Panc1 (cell line): ENCODE results near the gene RRP1. TPM values are rescaled to one million over a fixed set of nuclear protein-coding genes. Genes with fewer than 3 reads are reported as not detected.

Source experiments
- ATAC-seq: fragments of 200-7000 bp; cut with Tn5 transposase; 2 replicates; pipeline ENCODE4 v1.9.1; 2020; ENCODE audit warnings: mild to moderate bottlenecking, moderate library complexity
- BruUV-seq: library from RNA; stranded (reverse); fragments of 400-500 nt; replicated peaks from 2 replicates; lab custom pipeline; 2021; lab: Mats Ljungman, UMichigan
- CTCF ChIA-PET: fragments of 300-600 bp; sonication (Branson Sonifier 250); formaldehyde crosslinking; loops from one replicate; lab custom pipeline; 2022; ENCODE audit warnings: antibody characterized with exemption; lab: Charles Lee
- POLR2A ChIA-PET: fragments of 300-600 bp; sonication (Branson Sonifier 250); formaldehyde crosslinking; loops from one replicate; lab custom pipeline; 2022; ENCODE audit warnings: antibody characterized with exemption; lab: Charles Lee
- DNase-seq: peaks from one replicate; pipeline ENCODE4 v3.0.0-alpha.2; 2010; ENCODE audit warnings: low read depth, low spot score
- H3K27ac ChIP-seq: 2 replicates; pipeline ENCODE4 v1.5.1; 2011; ENCODE audit warnings: mild to moderate bottlenecking, low read length, inconsistent platforms
- H3K27me3 ChIP-seq: fragments of 200-500 bp; sonication (Bioruptor generic); 2 replicates; pipeline ENCODE4 v1.6.0; 2014; ENCODE audit warnings: low read length, inconsistent platforms; ENCODE audit not compliant: control insufficient read depth, insufficient read depth
- H3K36me3 ChIP-seq: fragments of 200-500 bp; sonication (Bioruptor generic); 2 replicates; pipeline ENCODE4 v1.5.1; 2014; ENCODE audit warnings: inconsistent platforms, mild to moderate bottlenecking, low read length, moderate library complexity; ENCODE audit not compliant: control insufficient read depth, insufficient read depth
- H3K4me1 ChIP-seq: 2 replicates; pipeline ENCODE4 v1.5.1; 2011; ENCODE audit warnings: inconsistent platforms, mild to moderate bottlenecking, low read length, moderate library complexity; ENCODE audit not compliant: control insufficient read depth, insufficient read depth
- H3K4me3 ChIP-seq, 2 experiments: 2 replicates each; pipeline ENCODE4 v1.5.1; 2011 to 2012; ENCODE audit warnings: low read depth in 2 of 2, low read length in 2 of 2, mild to moderate bottlenecking in 2 of 2, inconsistent platforms in 1 of 2, moderate library complexity in 1 of 2
- H3K9me3 ChIP-seq: fragments of 200-500 bp; sonication (Bioruptor generic); 2 replicates; pipeline ENCODE4 v1.5.1; 2014; ENCODE audit warnings: low read depth, mild to moderate bottlenecking, inconsistent platforms, low read length, moderate library complexity; ENCODE audit not compliant: control insufficient read depth, insufficient read depth
- POLR2AphosphoS5 ChIP-seq: IDR thresholded peaks from 2 replicates; pipeline ENCODE4 v1.6.1; 2012; ENCODE audit warnings: mild to moderate bottlenecking, low read depth, low read length, moderate library complexity
- SIN3A ChIP-seq: IDR thresholded peaks from 2 replicates; pipeline ENCODE4 v1.6.1; 2012; ENCODE audit warnings: low read depth, mild to moderate bottlenecking, low read length, moderate library complexity, borderline replicate concordance; ENCODE audit not compliant: insufficient read depth
- TCF7L2 ChIP-seq: IDR thresholded peaks from 2 replicates; pipeline ENCODE4 v1.6.1; 2011; ENCODE audit warnings: mild to moderate bottlenecking, low read depth, low read length, inconsistent platforms
- in situ Hi-C: cut with HindIII; loops from 2 replicates; pipeline ENCODE4 v1.10.0; 2016; ENCODE audit warnings: low sequenced_read_pairs, low pct_unique_long_range_greater_than_20kb
- intact Hi-C: fragments of 100-400 bp; cut with micrococcal nuclease; formaldehyde crosslinking; loops from one replicate; pipeline ENCODE4 v1.10.0; 2022; ENCODE audit not compliant: unreplicated experiment
- total RNA-seq: library from RNA; stranded (reverse); gene quantifications from one replicate; pipeline ENCODE4 v1.2.1, GENCODE V29; 2021; ENCODE audit not compliant: unreplicated experiment
- TF ChIP-seq, protein P1 (sequence below): fragments of 450-650 bp; IDR thresholded peaks from 2 replicates; pipeline ENCODE4 v1.5.1; 2017; ENCODE audit warnings: mild to moderate bottlenecking
- TF ChIP-seq, protein P2 (sequence below), 2 experiments: IDR thresholded peaks; 2 replicates each; pipeline ENCODE4 v1.6.1; 2011 to 2012; ENCODE audit warnings: low read depth in 2 of 2, control low read depth in 1 of 2, low read length in 1 of 2, mild to moderate bottlenecking in 1 of 2, moderate library complexity in 1 of 2; ENCODE audit not compliant: insufficient read depth in 1 of 2

RRP1 gene
- total RNA-seq, 1 experiment from 2014 or later = 41.8 TPM

DNA sequence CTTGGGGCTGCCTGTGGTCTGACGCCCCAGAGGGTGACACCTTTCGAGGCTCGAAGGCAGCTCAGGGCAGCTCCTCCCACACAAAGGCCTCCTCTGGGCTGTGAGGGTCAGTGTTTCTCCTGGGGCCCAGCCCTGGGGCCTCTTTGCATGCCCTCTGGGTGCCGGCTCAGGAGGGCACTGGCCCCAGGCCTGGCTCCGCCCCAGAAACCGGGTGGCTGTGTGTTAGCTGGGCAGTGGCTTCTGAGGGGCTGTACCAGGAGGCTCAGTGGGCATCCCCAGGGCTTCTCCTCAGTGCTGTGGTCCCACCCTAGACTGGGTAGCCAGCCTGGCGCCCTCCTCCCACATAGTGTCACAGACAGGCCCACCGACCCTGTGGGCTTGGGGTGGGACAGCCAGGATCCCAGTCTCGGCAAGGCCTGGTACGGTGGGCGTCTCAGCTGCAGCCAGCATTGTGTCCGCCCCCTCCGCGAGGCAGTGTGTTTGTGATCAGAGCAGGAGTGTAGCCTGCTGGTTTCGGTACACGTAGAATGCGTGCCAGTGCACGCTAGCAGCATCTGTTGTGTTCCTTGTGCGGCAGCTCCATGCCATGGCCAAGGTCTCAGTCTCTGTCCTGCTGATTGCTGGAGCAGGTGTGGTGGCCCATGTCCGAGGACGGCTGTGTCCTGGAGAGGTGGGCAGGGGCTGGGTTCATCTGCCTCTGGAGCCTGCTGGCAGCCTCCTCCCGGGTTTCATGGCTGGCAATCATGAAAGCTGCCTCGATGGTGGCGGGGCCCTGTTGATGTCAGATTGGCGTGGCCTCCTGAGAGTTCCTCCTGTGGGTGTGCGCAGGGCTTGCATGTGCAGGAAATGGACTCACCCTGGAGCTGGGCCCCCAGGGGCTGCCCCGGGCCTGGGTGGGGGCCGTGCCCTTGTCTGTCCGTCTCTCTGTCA lies 28.0 kb downstream of the RRP1 start:
- no peaks in the 10 kb centered on the region for H3K36me3 ChIP-seq
- no peak overlapping the region for H3K27ac ChIP-seq
- H3K4me3 ChIP-seq = no peak overlapping the region
- ChIA-PET POLR2A (no interaction called here), CTCF (interaction anchor here (0.6 kb wide), 1 partner anchor 114 kb away, joined by 3 read pairs; no protein-coding TSS in a partner anchor)
- DNase-seq = no peak
- no peaks in the 10 kb centered on the region for H3K9me3 ChIP-seq
- no TSS peak for BruUV-seq
- H3K27me3 ChIP-seq = no peaks in the 10 kb centered on the region
- intact Hi-C loops = no loop called here
- no peak for ATAC-seq
- in situ Hi-C loops = no loop called here
- TF ChIP-seq, protein P1, sequence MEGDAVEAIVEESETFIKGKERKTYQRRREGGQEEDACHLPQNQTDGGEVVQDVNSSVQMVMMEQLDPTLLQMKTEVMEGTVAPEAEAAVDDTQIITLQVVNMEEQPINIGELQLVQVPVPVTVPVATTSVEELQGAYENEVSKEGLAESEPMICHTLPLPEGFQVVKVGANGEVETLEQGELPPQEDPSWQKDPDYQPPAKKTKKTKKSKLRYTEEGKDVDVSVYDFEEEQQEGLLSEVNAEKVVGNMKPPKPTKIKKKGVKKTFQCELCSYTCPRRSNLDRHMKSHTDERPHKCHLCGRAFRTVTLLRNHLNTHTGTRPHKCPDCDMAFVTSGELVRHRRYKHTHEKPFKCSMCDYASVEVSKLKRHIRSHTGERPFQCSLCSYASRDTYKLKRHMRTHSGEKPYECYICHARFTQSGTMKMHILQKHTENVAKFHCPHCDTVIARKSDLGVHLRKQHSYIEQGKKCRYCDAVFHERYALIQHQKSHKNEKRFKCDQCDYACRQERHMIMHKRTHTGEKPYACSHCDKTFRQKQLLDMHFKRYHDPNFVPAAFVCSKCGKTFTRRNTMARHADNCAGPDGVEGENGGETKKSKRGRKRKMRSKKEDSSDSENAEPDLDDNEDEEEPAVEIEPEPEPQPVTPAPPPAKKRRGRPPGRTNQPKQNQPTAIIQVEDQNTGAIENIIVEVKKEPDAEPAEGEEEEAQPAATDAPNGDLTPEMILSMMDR = no peak
- TF ChIP-seq SIN3A = no peak
- TF ChIP-seq, protein P2, sequence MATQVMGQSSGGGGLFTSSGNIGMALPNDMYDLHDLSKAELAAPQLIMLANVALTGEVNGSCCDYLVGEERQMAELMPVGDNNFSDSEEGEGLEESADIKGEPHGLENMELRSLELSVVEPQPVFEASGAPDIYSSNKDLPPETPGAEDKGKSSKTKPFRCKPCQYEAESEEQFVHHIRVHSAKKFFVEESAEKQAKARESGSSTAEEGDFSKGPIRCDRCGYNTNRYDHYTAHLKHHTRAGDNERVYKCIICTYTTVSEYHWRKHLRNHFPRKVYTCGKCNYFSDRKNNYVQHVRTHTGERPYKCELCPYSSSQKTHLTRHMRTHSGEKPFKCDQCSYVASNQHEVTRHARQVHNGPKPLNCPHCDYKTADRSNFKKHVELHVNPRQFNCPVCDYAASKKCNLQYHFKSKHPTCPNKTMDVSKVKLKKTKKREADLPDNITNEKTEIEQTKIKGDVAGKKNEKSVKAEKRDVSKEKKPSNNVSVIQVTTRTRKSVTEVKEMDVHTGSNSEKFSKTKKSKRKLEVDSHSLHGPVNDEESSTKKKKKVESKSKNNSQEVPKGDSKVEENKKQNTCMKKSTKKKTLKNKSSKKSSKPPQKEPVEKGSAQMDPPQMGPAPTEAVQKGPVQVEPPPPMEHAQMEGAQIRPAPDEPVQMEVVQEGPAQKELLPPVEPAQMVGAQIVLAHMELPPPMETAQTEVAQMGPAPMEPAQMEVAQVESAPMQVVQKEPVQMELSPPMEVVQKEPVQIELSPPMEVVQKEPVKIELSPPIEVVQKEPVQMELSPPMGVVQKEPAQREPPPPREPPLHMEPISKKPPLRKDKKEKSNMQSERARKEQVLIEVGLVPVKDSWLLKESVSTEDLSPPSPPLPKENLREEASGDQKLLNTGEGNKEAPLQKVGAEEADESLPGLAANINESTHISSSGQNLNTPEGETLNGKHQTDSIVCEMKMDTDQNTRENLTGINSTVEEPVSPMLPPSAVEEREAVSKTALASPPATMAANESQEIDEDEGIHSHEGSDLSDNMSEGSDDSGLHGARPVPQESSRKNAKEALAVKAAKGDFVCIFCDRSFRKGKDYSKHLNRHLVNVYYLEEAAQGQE (IDR thresholded peaks at IDR 0.05; ENCODE audit: insufficient read depth in 1 of 2, low read depth in 2 of 2, low read length in 1 of 2) = no peak
- TF ChIP-seq POLR2AphosphoS5 = no peak
- no peak for TF ChIP-seq TCF7L2
- H3K4me1 ChIP-seq = no peaks in the 10 kb centered on the region; the same call in 1 of the 2 replicates

DNA sequence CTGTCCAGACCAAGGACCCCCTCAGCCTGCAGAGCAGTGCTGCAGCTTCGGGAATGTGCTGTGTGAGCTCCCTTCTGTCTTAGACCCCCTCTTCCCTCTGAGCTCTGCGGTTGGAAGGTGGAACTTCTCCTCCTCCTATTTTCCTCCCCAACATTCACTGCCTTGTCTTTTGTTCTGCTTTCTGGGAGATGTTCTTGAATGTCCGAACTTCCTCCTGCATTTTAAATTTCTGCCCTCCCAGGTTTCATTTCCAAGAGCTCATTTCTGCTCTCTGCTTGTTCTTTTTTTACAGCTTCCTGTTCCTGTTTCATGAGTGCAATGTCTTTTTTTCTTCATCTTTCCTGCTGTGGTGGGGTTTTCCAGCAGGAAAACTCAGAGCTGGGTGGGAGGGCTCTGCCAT lies 29.3 kb downstream of the RRP1 start:
- ATAC-seq = no peak
- CTCF ChIA-PET = interaction anchor here (0.7 kb wide), 1 partner anchor 49 kb away, joined by 5 read pairs; no protein-coding TSS in a partner anchor

More for the DNA sequence above, 29.3 kb downstream of the RRP1 start:
- no peak for DNase-seq
- Histone ChIP-seq H3K4me3 (no peak overlapping the region), H3K27me3 (no peaks in the 10 kb centered on the region), H3K9me3 (no peaks in the 10 kb centered on the region), H3K4me1 (no peaks in the 10 kb centered on the region), H3K36me3 (no peaks in the 10 kb centered on the region), H3K27ac (no peak overlapping the region)
- TF ChIP-seq TCF7L2 = no peak
- TF ChIP-seq, protein P2 (IDR thresholded peaks at IDR 0.05; ENCODE audit: insufficient read depth in 1 of 2, low read depth in 2 of 2, low read length in 1 of 2) = no peak
- TF ChIP-seq, protein P1 = no peak
- intact Hi-C loops = no loop called here
- BruUV-seq = no TSS peak
- in situ Hi-C loops = no loop called here
- POLR2A ChIA-PET = interaction anchor here (0.6 kb wide), 1 partner anchor 112 kb away, joined by 10 read pairs; no protein-coding TSS in a partner anchor
